HUES64 (cell line): ENCODE results near the gene SLC13A2.

ENCODE experiments used
- H3K27ac ChIP-seq: 2 replicates; pipeline ENCODE4 v1.7.0; 2013; ENCODE audit warnings: low read depth, low read length, inconsistent platforms
- H3K27me3 ChIP-seq: 2 replicates; pipeline ENCODE4 v1.6.1; 2013; ENCODE audit warnings: mild to moderate bottlenecking, low read length; ENCODE audit not compliant: insufficient read depth
- H3K36me3 ChIP-seq: 2 replicates; pipeline ENCODE4 v1.6.1; 2013; ENCODE audit warnings: mild to moderate bottlenecking, low read length; ENCODE audit not compliant: insufficient read depth
- H3K4me1 ChIP-seq: 2 replicates; pipeline ENCODE4 v1.6.1; 2013; ENCODE audit warnings: mild to moderate bottlenecking, low read length, moderate library complexity; ENCODE audit not compliant: insufficient read depth
- H3K4me3 ChIP-seq: 2 replicates; pipeline ENCODE4 v1.5.1; 2013; ENCODE audit warnings: mild to moderate bottlenecking, low read length, moderate library complexity
- H3K9ac ChIP-seq: 2 replicates; pipeline ENCODE4 v1.6.1; 2013; ENCODE audit warnings: mild to moderate bottlenecking, low read depth, low read length
- H3K9me3 ChIP-seq: 2 replicates; pipeline ENCODE4 v1.6.1; 2013; ENCODE audit warnings: low read depth, low read length; ENCODE audit not compliant: insufficient read depth
- WGBS: fragments of 150-250, 120-280 bp; methylation state at CpG from one replicate; pipeline ENCODE4 v1.1.7; 2013; ENCODE audit warnings: missing lambda C conversion rate; 5-methylcytosine and 5-hydroxymethylcytosine counted together

Gene SLC13A2

GRCh38 chr17:28507567-28508203 lies 34.2 kb downstream of the SLC13A2 start:
- 0 out of 2 replicates have a peak, but pooled peaks cover 6% of the 10 kb centered on the region for H3K27me3 ChIP-seq
- 83% methylated on average over 24 of the region's 24 CpGs for WGBS

DNA sequence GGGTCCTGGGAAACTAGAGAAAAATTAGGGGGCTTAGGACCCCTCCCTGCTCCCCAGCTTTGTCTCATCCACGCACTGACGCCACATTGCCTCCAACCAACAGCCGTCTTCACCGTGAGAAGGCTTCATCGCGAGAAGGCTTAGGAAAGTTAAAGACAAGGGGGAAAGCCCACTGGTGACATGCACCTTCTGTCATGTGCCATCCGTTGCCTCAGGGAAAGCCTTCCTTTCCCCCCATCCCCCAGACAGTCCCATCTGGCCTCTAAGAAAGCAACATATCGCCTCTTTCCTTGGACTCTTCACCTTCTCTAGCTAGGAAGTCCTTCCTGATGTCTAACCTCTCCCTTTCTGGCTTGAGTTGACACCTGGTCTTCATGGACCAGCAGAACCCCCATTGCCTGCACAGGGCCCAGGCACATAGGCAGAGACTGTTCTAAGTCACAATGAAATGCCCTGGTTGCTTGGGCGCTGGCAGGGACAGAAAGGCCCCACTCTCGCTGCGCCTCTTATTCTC lies 34.8 kb downstream of the SLC13A2 start:
- Histone ChIP-seq H3K4me3 (no peak overlapping the region), H3K4me1 (peaks cover 5% of the 10 kb centered on the region; the same call in 1 of the 2 replicates), H3K27me3 (0 out of 2 replicates have a peak, but pooled peaks cover 6% of the 10 kb centered on the region), H3K9ac (no peak overlapping the region), H3K9me3 (no peaks in the 10 kb centered on the region), H3K27ac (no peak overlapping the region), H3K36me3 (no peaks in the 10 kb centered on the region)
- 87% methylated on average over 11 of the region's 11 CpGs for WGBS

More at GRCh38 chr17:28507567-28508203, 34.2 kb downstream of the SLC13A2 start:
- no peak overlapping the region for H3K9ac ChIP-seq
- H3K27ac ChIP-seq: no peak overlapping the region
- H3K4me3 ChIP-seq: no peak overlapping the region
- H3K9me3 ChIP-seq: no peaks in the 10 kb centered on the region
- H3K4me1 ChIP-seq: peaks cover 5% of the 10 kb centered on the region; the same call in 1 of the 2 replicates
- H3K36me3 ChIP-seq: no peaks in the 10 kb centered on the region

GRCh38 chr17:28509789-28510188 lies 36.3 kb downstream of the SLC13A2 start:
- Histone ChIP-seq H3K9ac (no peak overlapping the region), H3K4me1 (peaks cover 5% of the 10 kb centered on the region; the same call in 1 of the 2 replicates), H3K36me3 (no peaks in the 10 kb centered on the region), H3K27me3 (0 out of 2 replicates have a peak, but pooled peaks cover 6% of the 10 kb centered on the region), H3K4me3 (no peak overlapping the region), H3K27ac (no peak overlapping the region), H3K9me3 (no peaks in the 10 kb centered on the region)
- 84% methylated on average over 7 of the region's 7 CpGs for WGBS

GRCh38 chr17:28511858-28512461 lies 38.5 kb downstream of the SLC13A2 start:
- Histone ChIP-seq H3K4me1 (peaks cover 5% of the 10 kb centered on the region; the same call in 1 of the 2 replicates), H3K9ac (no peak overlapping the region), H3K4me3 (no peak overlapping the region), H3K36me3 (no peaks in the 10 kb centered on the region), H3K9me3 (no peaks in the 10 kb centered on the region), H3K27me3 (0 out of 2 replicates have a peak, but pooled peaks cover 6% of the 10 kb centered on the region), H3K27ac (no peak overlapping the region)
- 71% methylated on average over 3 of the region's 3 CpGs for WGBS

DNA sequence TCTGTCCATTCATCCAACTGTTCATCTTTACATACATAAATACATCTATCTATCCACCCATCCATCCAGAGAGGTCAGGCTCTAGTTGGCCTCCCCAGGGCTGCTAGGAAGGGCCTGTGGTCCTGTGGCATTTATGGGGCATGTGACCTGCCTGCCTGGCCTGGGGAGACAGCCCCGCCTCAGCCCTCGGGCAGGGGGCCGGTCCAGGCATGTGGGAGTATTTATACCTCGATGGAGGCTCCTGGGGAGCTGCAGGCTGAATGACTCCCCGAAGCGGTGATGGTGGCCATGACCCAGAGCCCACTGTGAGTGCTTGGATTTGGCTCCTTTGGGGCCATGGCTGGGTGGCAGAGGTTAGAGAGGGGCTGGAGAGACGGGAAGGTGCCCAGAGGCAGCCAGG lies 40.0 kb downstream of the SLC13A2 start:
- H3K4me1 ChIP-seq: peaks cover under 1% of the 10 kb centered on the region; the same call in 1 of the 2 replicates
- no peak overlapping the region for H3K27ac ChIP-seq
- H3K27me3 ChIP-seq: 0 out of 2 replicates have a peak, but pooled peaks cover 2% of the 10 kb centered on the region
- H3K36me3 ChIP-seq: no peaks in the 10 kb centered on the region
- no peaks in the 10 kb centered on the region for H3K9me3 ChIP-seq
- H3K4me3 ChIP-seq: no peak overlapping the region
- WGBS: 77% methylated on average over 7 of the region's 7 CpGs
- H3K9ac ChIP-seq: no peak overlapping the region

DNA sequence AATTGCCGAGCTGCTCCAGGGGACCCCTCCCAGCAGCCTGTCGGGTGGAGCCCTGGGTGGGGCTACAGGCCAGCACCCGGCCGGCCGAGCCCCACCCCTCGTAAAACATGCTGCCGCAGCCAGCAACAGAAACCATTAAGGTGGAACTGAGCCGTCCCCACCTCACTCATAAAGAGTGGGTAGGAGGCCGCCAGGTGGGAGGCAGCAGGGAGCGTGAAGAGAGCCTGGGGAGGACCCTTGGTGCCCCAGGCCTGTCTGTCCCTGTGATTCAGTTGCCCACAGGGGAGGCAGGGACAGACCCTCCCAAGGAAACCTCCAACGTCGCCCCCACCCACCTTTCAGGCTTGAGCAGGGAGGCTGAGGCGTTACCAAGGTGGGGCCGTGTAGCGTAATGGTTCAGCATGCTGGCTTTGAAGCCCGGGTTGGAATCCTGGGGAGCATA lies 41.1 kb downstream of the SLC13A2 start:
- no peaks in the 10 kb centered on the region for H3K9me3 ChIP-seq
- H3K36me3 ChIP-seq: no peaks in the 10 kb centered on the region
- H3K4me1 ChIP-seq: no peaks in the 10 kb centered on the region
- no peak overlapping the region for H3K9ac ChIP-seq
- H3K4me3 ChIP-seq: no peak overlapping the region
- no peak overlapping the region for H3K27ac ChIP-seq
- no peaks in the 10 kb centered on the region for H3K27me3 ChIP-seq
- 82% methylated on average over 16 of the region's 16 CpGs for WGBS

- no peaks in the 10 kb centered on the region for H3K27me3 ChIP-seq
- no peak overlapping the region for H3K4me3 ChIP-seq
- no peaks in the 10 kb centered on the region for H3K9me3 ChIP-seq
- no peak overlapping the region for H3K27ac ChIP-seq
- no peaks in the 10 kb centered on the region for H3K36me3 ChIP-seq
- H3K9ac ChIP-seq: no peak overlapping the region
- H3K4me1 ChIP-seq: no peaks in the 10 kb centered on the region
- 87% methylated on average over 1 of the region's 1 CpG for WGBS
These were observed 42.1 kb downstream of the SLC13A2 start for GRCh38 chr17:28515518-28515917.

GRCh38 chr17:28518132-28518531 lies 44.7 kb downstream of the SLC13A2 start:
- Histone ChIP-seq H3K27ac (no peak overlapping the region), H3K4me3 (no peak overlapping the region), H3K9ac (no peak overlapping the region), H3K27me3 (no peaks in the 10 kb centered on the region), H3K4me1 (no peaks in the 10 kb centered on the region), H3K36me3 (no peaks in the 10 kb centered on the region), H3K9me3 (no peaks in the 10 kb centered on the region)
- whole genome bisulfite sequencing: 85% methylated on average over 6 of the region's 6 CpGs

DNA sequence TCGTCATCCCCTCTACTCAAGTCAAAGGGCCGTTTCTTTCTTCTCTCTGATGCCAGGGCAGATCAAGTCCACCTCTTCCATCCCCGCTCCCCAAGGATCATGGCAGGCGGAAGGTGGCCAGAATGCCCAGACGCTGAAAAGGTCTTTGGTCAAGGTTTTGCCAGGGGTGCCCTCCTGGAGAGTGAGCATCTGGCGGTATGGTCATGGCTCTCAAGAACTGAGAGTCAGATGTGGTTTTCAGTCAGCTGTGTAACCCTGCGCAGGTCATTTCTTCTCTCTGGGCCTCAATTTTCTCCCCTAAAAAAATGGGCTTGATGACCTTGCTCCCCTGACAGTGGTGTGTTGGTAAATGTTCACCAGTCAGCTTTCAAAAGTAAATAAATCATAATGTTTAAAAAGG lies 45.1 kb downstream of the SLC13A2 start:
- H3K4me3 ChIP-seq: no peak overlapping the region
- WGBS: 87% methylated on average over 7 of the region's 7 CpGs

GRCh38 chr17:28519236-28519635 lies 45.8 kb downstream of the SLC13A2 start:
- no peak overlapping the region for H3K4me3 ChIP-seq
- H3K9ac ChIP-seq: no peak overlapping the region
- H3K27me3 ChIP-seq: no peaks in the 10 kb centered on the region
- WGBS: 90% methylated on average over 5 of the region's 5 CpGs
- no peaks in the 10 kb centered on the region for H3K36me3 ChIP-seq
- no peaks in the 10 kb centered on the region for H3K9me3 ChIP-seq
- no peaks in the 10 kb centered on the region for H3K4me1 ChIP-seq
- H3K27ac ChIP-seq: no peak overlapping the region

More for the DNA sequence above, 45.1 kb downstream of the SLC13A2 start:
- Histone ChIP-seq H3K9ac (no peak overlapping the region), H3K27ac (no peak overlapping the region), H3K36me3 (no peaks in the 10 kb centered on the region), H3K27me3 (no peaks in the 10 kb centered on the region), H3K9me3 (no peaks in the 10 kb centered on the region), H3K4me1 (no peaks in the 10 kb centered on the region)

DNA sequence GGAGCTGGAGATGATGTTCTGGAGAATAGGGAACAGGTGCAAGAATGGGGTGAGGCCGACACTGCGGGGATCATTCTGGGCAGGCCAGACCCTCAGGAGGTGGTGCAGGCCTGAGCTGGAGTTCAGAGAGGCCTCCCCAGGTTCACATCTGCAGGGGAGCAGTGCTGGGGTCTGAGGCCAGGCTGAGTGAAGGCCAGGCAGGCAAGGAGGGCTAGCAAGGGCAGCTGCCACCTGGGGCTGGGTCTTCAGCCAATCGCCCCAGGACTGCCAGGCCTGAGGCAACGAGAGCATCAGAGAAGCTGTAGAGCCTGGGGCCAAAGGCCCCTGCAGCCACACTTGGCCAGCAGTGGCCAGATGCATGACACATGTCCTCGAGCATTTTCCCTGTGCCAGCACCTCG lies 47.2 kb downstream of the SLC13A2 start:
- Histone ChIP-seq H3K4me3 (no peak overlapping the region), H3K27me3 (no peaks in the 10 kb centered on the region), H3K9ac (no peak overlapping the region), H3K4me1 (no peaks in the 10 kb centered on the region), H3K9me3 (no peaks in the 10 kb centered on the region), H3K36me3 (no peaks in the 10 kb centered on the region), H3K27ac (no peak overlapping the region)
- 73% methylated on average over 6 of the region's 6 CpGs for WGBS
